DND-41 (cell line): ENCODE data around the gene PLEKHG3.

Source experiments
- ATAC-seq: fragments of 200-7000 bp; cut with Tn5 transposase; 3 replicates; pipeline ENCODE4 v1.9.1; 2021; ENCODE audit warnings: low read depth; ENCODE audit not compliant: insufficient read depth
- DNase-seq: peaks from one replicate; pipeline ENCODE4 v3.0.0-alpha.2; 2020
- H2AFZ ChIP-seq: 2 replicates; pipeline ENCODE4 v1.6.0; 2012; ENCODE audit warnings: low read depth, low read length
- H3K27ac ChIP-seq: 2 replicates; pipeline ENCODE4 v1.5.1; 2012; ENCODE audit warnings: low read length, inconsistent platforms
- H3K27me3 ChIP-seq: fragments of 200-600 bp; sonication (generic); 2 replicates; pipeline ENCODE4 v1.6.0; 2012; ENCODE audit warnings: low read length, mild to moderate bottlenecking, inconsistent platforms; ENCODE audit not compliant: insufficient read depth, poor library complexity
- H3K36me3 ChIP-seq: 2 replicates; pipeline ENCODE4 v1.5.1; 2012; ENCODE audit warnings: low read length, inconsistent platforms; ENCODE audit not compliant: insufficient read depth
- H3K4me1 ChIP-seq: 2 replicates; pipeline ENCODE4 v1.5.1; 2012; ENCODE audit warnings: mild to moderate bottlenecking, low read length; ENCODE audit not compliant: insufficient read depth
- H3K4me2 ChIP-seq: 2 replicates; pipeline ENCODE4 v1.6.0; 2012; ENCODE audit warnings: mild to moderate bottlenecking, moderate library complexity, low read length, inconsistent platforms; ENCODE audit not compliant: insufficient read depth
- H3K4me3 ChIP-seq, 2 experiments: fragments of 200-600 bp in 1 of 2; shearing (Covaris generic) in 1 of 2; 2 replicates each; pipeline ENCODE4 v1.5.1; 2012 to 2016; ENCODE audit warnings: inconsistent platforms in 2 of 2, low read length in 2 of 2, mild to moderate bottlenecking in 2 of 2, low read depth in 1 of 2, moderate library complexity in 1 of 2
- H3K79me2 ChIP-seq: 2 replicates; pipeline ENCODE4 v1.6.0; 2012; ENCODE audit warnings: low read length, inconsistent platforms; ENCODE audit not compliant: insufficient read depth
- H3K9ac ChIP-seq: 2 replicates; pipeline ENCODE4 v1.6.0; 2012; ENCODE audit warnings: low read depth, mild to moderate bottlenecking, inconsistent platforms, low read length, moderate library complexity
- H3K9me3 ChIP-seq: 2 replicates; pipeline ENCODE4 v1.5.1; 2012; ENCODE audit warnings: low read length, moderate library complexity, mild to moderate bottlenecking, inconsistent platforms; ENCODE audit not compliant: insufficient read depth, severe bottlenecking
- H4K20me1 ChIP-seq: 2 replicates; pipeline ENCODE4 v1.6.0; 2012; ENCODE audit warnings: low read length; ENCODE audit not compliant: insufficient read depth
- CTCF ChIP-seq: IDR thresholded peaks from 2 replicates; pipeline ENCODE4 v1.5.1; 2012; ENCODE audit warnings: borderline replicate concordance, low read length, moderate library complexity, mild to moderate bottlenecking; ENCODE audit not compliant: poor library complexity, severe bottlenecking; ENCODE audit errors: extremely low read depth
- EZH2 ChIP-seq: IDR thresholded peaks from 3 replicates; pipeline ENCODE4 v1.6.1; 2012; ENCODE audit warnings: borderline replicate concordance, low read depth, mild to moderate bottlenecking, moderate library complexity, low read length, inconsistent platforms; ENCODE audit not compliant: severe bottlenecking

PLEKHG3 gene

GRCh38 chr14:64746298-64747250 is 42.4 kb downstream of the PLEKHG3 start:
- Histone ChIP-seq H2AFZ (no peak overlapping the region), H3K9ac (no peak overlapping the region), H3K4me1 (no peaks in the 10 kb centered on the region), H3K27ac (no peak overlapping the region), H3K36me3 (no peaks in the 10 kb centered on the region), H3K4me2 (no peak overlapping the region), H3K27me3 (no peaks in the 10 kb centered on the region), H4K20me1 (no peaks in the 10 kb centered on the region), H3K4me3 (no peak overlapping the region), H3K9me3 (no peaks in the 10 kb centered on the region), H3K79me2 (no peaks in the 10 kb centered on the region)
- TF ChIP-seq CTCF (no peak), EZH2 (no peak)
- DNase-seq = no peak
- ATAC-seq = no peak

- ATAC-seq = no peak
- Histone ChIP-seq H3K27ac (no peak overlapping the region), H3K9ac (no peak overlapping the region), H3K27me3 (no peaks in the 10 kb centered on the region), H3K9me3 (no peaks in the 10 kb centered on the region), H2AFZ (no peak overlapping the region), H3K4me3 (no peak overlapping the region), H3K4me1 (no peaks in the 10 kb centered on the region), H3K79me2 (no peaks in the 10 kb centered on the region), H3K36me3 (no peaks in the 10 kb centered on the region), H4K20me1 (no peaks in the 10 kb centered on the region), H3K4me2 (no peak overlapping the region)
- no peak for DNase-seq
- TF ChIP-seq EZH2 = no peak
- TF ChIP-seq CTCF = no peak
Measured at GRCh38 chr14:64747327-64747726, 43.1 kb downstream of the PLEKHG3 start.

GRCh38 chr14:64748521-64748920 is 44.3 kb downstream of the PLEKHG3 start:
- TF ChIP-seq CTCF = no peak
- no peak overlapping the region for H3K27ac ChIP-seq
- no peaks in the 10 kb centered on the region for H3K4me1 ChIP-seq
- ATAC-seq (no peak), DNase-seq (no peak)
- no peak overlapping the region for H3K4me2 ChIP-seq
- no peaks in the 10 kb centered on the region for H3K9me3 ChIP-seq
- no peaks in the 10 kb centered on the region for H3K79me2 ChIP-seq
- no peak overlapping the region for H2AFZ ChIP-seq
- H4K20me1 ChIP-seq = no peaks in the 10 kb centered on the region
- H3K4me3 ChIP-seq = no peak overlapping the region
- no peaks in the 10 kb centered on the region for H3K27me3 ChIP-seq
- H3K36me3 ChIP-seq = no peaks in the 10 kb centered on the region
- no peak overlapping the region for H3K9ac ChIP-seq
